Peyer's patch (tissue), 4 donors: Measurements from ENCODE around the gene TRPM6. TPM values are rescaled to one million over a fixed set of nuclear protein-coding genes. Genes with fewer than 3 reads are reported as not detected.

Experiments
- DNase-seq, 3 donors: peaks; one replicate each; pipeline ENCODE4 v3.0.0-alpha.2; 2017 to 2019
- H3K27ac ChIP-seq, 4 donors: fragments of 200-600 bp; sonication (generic); one replicate each; pipeline ENCODE4 v1.5.1; 2016 to 2019
- H3K27me3 ChIP-seq, 2 donors: fragments of 200-600 bp; sonication (generic); one replicate each; pipeline ENCODE4 v1.5.1; 2019
- H3K36me3 ChIP-seq, 3 donors: fragments of 200-600 bp; sonication (generic); one replicate each; pipeline ENCODE4 v1.5.1; 2016 to 2019
- H3K4me1 ChIP-seq, 4 donors: fragments of 200-600 bp; sonication (generic); one replicate each; pipeline ENCODE4 v1.5.1; 2016 to 2019
- H3K4me3 ChIP-seq, 4 donors: fragments of 200-600 bp; sonication (generic); 1 replicate in 3 of 4; 2 replicates in 1 of 4; pipeline ENCODE4 v1.5.1; 2016 to 2019; ENCODE audit warnings: mild to moderate bottlenecking in 1 of 4
- H3K9me3 ChIP-seq, 4 donors: fragments of 200-600 bp; sonication (generic); one replicate each; pipeline ENCODE4 v1.5.1; 2016 to 2019; ENCODE audit warnings: mild to moderate bottlenecking in 1 of 4
- CTCF ChIP-seq, 6 experiments: fragments of 450-650 bp in 4 of 6; fragments of 200-600 bp in 2 of 6; sonication (generic) in 1 of 6; IDR thresholded peaks; one replicate each; pipeline ENCODE4 v1.5.1; 2017 to 2019; ENCODE audit warnings: antibody characterized with exemption in 6 of 6, mild to moderate bottlenecking in 3 of 6, moderate library complexity in 1 of 6
- POLR2A ChIP-seq, 2 donors: fragments of 450-650 bp; IDR thresholded peaks; one replicate each; pipeline ENCODE4 v1.5.1; 2017; ENCODE audit warnings: antibody characterized with exemption in 2 of 2, mild to moderate bottlenecking in 2 of 2, moderate library complexity in 2 of 2
- total RNA-seq, 4 donors: library from RNA; depleted of rRNA; stranded (reverse); fragments of >200 nt; gene quantifications; one replicate each; pipeline ENCODE4 v1.1.0, GENCODE V29; 2016

TRPM6 gene
- total RNA-seq, 4 donors from 2014 or later = 3.3 to 25.1 (median 16.2) TPM

DNA sequence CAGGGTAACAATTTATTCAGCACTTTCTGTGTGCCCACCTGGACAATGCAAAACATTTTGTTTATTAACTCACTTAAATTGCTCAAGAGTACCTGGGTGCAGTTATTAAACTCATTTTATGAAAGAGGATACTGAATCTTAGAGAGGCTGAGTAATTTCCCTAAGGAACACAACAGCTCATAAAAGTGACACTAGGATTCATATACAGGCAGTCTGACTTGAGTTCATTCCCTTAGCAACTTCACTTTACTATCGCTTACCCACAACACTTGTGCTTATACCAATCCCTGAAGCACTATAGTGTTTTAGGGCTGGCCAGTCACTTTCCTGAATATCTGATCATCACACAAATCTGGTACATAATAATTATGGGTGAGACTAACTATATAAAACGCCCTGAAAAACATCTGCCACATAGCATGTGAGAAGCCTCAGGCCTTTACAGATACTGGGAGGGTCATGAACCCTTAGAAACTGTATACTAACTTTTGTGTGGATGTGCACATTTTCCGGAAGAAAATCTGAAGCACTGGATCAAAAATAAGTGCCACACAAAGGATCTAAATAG, 11.3 kb downstream of the TRPM6 start:
- TF ChIP-seq POLR2A (IDR thresholded peaks at IDR 0.05) = no peak
- TF ChIP-seq CTCF (IDR thresholded peaks at IDR 0.05) = no peak
- Histone ChIP-seq H3K27ac (no peak overlapping the region), H3K9me3 (peaks cover 0 to 6% (median 0%) of the 10 kb centered on the region in 4 donors), H3K4me3 (no peak overlapping the region), H3K4me1 (no peaks in the 10 kb centered on the region), H3K27me3 (no peaks in the 10 kb centered on the region), H3K36me3 (no peaks in the 10 kb centered on the region)
- no peak for DNase-seq

DNA sequence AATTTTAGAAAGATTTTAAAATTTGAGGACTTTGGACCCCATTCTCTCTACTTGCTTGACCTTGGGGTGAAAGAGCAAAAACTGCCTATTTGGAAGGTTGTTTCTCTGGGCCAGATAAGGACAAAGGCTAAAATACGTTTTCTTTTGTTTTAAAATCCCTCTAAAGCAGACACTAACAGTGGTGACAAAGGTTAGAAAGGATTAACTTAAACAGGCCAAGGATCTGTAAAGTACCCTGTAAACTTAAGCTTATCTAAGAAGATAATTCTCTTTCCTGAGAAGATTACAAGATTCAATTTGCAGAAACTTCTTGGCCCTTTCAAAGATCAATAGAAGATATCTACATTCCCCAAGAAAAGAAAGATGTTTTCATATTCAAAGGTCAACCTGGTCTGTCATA, 12.1 kb downstream of the TRPM6 start:
- no peaks in the 10 kb centered on the region for H3K36me3 ChIP-seq
- peaks cover 0 to 6% (median 0%) of the 10 kb centered on the region in 4 donors for H3K9me3 ChIP-seq
- no peaks in the 10 kb centered on the region for H3K4me1 ChIP-seq
- no peaks in the 10 kb centered on the region for H3K27me3 ChIP-seq
- H3K27ac ChIP-seq = no peak overlapping the region
- TF ChIP-seq CTCF (IDR thresholded peaks at IDR 0.05) (no peak), POLR2A (IDR thresholded peaks at IDR 0.05) (no peak)
- DNase-seq = no peak
- no peak overlapping the region for H3K4me3 ChIP-seq

DNA sequence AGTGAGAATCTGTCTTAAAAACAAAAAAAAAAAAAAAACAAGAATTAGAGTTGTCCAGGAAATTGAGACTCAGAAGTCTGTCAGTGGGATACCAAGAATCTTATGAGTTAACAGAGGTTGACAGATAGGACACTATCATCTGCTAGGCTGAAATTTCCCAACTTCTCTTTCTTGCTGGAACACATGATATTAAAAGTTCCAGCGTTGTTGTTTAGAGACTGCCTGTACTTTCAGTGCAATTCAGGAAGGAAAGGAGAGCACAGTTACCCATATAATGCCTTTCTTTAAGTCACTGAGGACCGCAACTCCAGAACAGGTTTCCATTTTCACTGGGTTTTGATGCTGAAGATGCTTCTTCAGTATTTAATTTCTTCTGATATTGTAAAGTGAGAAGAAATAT, 13.5 kb downstream of the TRPM6 start:
- Histone ChIP-seq H3K27ac (no peak overlapping the region), H3K9me3 (peaks cover 0 to 2% (median 0%) of the 10 kb centered on the region in 4 donors)

DNA sequence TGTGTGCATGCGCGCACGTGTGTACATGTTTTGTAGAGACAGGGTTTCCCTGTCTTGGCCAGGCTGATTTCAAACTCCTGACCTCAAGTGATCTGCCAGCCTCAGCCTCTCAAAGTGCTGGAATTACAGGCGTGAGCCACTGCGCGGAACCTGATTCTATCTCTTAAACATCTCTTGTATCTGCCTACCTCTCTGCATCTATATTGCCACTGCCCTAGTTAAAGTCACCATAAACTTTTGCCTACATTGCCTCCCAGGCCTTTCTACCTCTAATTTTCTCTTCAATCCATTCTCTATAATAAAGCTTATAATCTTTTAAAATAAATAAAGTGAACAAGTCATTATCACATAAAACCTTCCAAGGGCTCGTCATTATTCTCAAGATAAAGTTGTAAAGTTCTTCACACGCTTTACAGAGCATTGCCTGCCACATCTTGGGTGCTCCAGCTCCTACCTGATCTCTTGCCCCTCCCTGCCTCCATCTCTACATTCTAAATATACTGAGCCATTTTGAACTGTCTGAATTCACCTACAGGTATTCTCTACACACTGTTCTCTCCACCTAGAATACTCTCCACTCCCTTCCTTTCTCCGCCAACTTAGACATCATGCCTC, 15.0 kb downstream of the TRPM6 start:
- TF ChIP-seq CTCF (IDR thresholded peaks at IDR 0.05) (no peak), POLR2A (IDR thresholded peaks at IDR 0.05) (no peak)
- no peaks in the 10 kb centered on the region for H3K9me3 ChIP-seq
- no peaks in the 10 kb centered on the region for H3K4me1 ChIP-seq
- H3K27ac ChIP-seq = no peak overlapping the region
- H3K27me3 ChIP-seq = no peaks in the 10 kb centered on the region
- DNase-seq = no peak
- H3K4me3 ChIP-seq = no peak overlapping the region
- H3K36me3 ChIP-seq = no peaks in the 10 kb centered on the region

More for the DNA sequence above, 13.5 kb downstream of the TRPM6 start:
- H3K36me3 ChIP-seq = no peaks in the 10 kb centered on the region
- TF ChIP-seq CTCF (IDR thresholded peaks at IDR 0.05) (no peak), POLR2A (IDR thresholded peaks at IDR 0.05) (no peak)
- no peaks in the 10 kb centered on the region for H3K4me1 ChIP-seq
- DNase-seq = no peak
- no peaks in the 10 kb centered on the region for H3K27me3 ChIP-seq
- H3K4me3 ChIP-seq = no peak overlapping the region

DNA sequence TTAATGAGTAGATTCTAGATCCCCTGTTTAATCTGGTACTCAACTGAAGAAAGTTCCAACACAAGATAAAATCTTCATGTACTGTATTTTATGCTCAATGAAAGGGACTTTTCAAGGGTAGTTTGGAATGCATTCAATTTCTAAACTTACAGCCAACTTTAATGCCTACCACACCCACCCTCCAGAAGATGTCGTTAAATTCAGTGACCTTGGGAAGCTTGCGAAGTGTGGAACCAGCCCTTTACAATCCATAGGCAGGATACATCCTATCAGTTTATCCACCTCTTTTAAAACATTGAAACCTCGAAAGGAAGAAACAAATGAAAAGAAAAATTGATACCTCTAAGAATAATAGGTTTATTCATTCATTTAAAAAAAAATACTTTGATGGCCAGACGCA, 20.2 kb downstream of the TRPM6 start:
- no peak for DNase-seq
- H3K36me3 ChIP-seq = no peaks in the 10 kb centered on the region
- H3K27ac ChIP-seq = no peak overlapping the region
- no peaks in the 10 kb centered on the region for H3K4me1 ChIP-seq
- no peak overlapping the region for H3K4me3 ChIP-seq
- H3K9me3 ChIP-seq = no peaks in the 10 kb centered on the region
- TF ChIP-seq POLR2A (IDR thresholded peaks at IDR 0.05) (no peak), CTCF (IDR thresholded peaks at IDR 0.05) (no peak)
- no peaks in the 10 kb centered on the region for H3K27me3 ChIP-seq
